NOMO-1 treated with dmso at 0.1 percent for 144 hours (cell line): Measurements from ENCODE around the gene OR6C65.
A peak's percentile ranks its signal among the peaks of the same experiment; 100 is the strongest.

ENCODE experiments used
- DNase-seq: peaks from one replicate; lab custom pipeline; 2025; ENCODE audit not compliant: unreplicated experiment; lab: John Stamatoyannopoulos, UW

The OR6C65 gene

DNA sequence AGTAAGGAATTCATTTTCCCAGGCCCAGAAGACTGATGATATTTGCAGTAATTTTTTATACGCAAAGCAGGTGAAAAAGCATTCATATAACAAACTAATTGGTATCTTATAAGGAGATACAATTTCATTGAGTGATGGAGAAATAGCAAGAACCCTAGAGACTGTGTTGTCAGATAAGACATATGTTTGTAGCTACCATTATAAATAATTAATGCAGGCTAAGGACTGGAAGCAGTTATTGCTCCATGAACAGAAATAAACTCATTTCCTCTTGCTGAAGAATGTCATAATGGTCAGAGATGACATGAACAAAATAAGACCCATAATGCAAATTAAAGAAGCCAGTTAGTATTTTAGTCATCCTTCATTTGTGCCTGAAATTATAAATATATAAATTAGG, 45.0 kb downstream of the OR6C65 start:
- DNase-seq = no peak

DNA sequence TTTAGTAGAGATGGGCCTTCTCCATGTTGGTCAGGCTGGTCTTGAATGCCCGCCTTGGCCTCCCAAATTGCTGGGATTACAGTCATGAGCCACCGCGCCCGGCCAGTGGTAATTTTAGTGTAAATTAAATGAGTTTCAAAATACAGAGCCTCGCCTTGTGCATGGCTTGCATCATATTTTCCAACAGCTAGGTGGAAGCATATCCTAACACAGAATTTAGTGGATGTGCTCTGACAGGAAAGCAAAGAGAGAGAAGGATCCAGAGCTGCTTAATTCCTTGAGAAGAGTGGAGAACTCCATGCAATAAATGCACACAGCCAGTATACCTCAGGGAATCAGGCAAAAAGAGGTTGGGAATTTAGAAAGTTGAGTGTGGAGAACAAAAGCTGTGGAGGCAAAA, 46.0 kb downstream of the OR6C65 start:
- DNase-seq = peak; percentile 37

DNA sequence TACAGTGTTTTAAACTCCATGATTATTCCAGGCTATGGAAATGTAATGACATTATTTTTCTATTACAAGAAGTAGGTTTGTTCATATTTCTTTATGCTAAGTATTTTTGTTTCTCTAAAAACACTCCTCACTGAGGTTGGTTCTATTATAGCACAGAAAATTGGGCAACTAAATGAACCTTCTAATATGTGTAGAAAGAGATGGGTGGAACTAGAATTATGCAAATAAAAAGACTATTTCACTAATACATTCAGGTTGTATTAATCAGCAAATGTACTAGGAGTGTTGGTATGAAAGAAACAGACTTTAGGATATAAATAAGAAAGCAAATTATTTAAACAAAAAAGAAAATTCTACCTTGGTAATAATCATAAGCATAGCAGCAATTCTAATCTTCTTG, 48.5 kb downstream of the OR6C65 start:
- no peak for DNase-seq
